Skeletal muscle cell (primary cell): ENCODE measurements around the gene RAB11FIP3.
"Not testable (repeated sequence)": the region's sequence is repeated elsewhere in the genome, so short reads cannot be mapped to it uniquely, and the experiment has no call there.

Experiments
- DNase-seq: peaks from one replicate; pipeline ENCODE4 v3.0.0-alpha.2; 2010; ENCODE audit warnings: low read depth
- H3K4me3 ChIP-seq: 2 replicates; pipeline ENCODE4 v1.5.1; 2011; ENCODE audit warnings: low read depth, mild to moderate bottlenecking, control low read depth, low read length, moderate library complexity

The RAB11FIP3 gene, protein sequence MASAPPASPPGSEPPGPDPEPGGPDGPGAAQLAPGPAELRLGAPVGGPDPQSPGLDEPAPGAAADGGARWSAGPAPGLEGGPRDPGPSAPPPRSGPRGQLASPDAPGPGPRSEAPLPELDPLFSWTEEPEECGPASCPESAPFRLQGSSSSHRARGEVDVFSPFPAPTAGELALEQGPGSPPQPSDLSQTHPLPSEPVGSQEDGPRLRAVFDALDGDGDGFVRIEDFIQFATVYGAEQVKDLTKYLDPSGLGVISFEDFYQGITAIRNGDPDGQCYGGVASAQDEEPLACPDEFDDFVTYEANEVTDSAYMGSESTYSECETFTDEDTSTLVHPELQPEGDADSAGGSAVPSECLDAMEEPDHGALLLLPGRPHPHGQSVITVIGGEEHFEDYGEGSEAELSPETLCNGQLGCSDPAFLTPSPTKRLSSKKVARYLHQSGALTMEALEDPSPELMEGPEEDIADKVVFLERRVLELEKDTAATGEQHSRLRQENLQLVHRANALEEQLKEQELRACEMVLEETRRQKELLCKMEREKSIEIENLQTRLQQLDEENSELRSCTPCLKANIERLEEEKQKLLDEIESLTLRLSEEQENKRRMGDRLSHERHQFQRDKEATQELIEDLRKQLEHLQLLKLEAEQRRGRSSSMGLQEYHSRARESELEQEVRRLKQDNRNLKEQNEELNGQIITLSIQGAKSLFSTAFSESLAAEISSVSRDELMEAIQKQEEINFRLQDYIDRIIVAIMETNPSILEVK

DNA sequence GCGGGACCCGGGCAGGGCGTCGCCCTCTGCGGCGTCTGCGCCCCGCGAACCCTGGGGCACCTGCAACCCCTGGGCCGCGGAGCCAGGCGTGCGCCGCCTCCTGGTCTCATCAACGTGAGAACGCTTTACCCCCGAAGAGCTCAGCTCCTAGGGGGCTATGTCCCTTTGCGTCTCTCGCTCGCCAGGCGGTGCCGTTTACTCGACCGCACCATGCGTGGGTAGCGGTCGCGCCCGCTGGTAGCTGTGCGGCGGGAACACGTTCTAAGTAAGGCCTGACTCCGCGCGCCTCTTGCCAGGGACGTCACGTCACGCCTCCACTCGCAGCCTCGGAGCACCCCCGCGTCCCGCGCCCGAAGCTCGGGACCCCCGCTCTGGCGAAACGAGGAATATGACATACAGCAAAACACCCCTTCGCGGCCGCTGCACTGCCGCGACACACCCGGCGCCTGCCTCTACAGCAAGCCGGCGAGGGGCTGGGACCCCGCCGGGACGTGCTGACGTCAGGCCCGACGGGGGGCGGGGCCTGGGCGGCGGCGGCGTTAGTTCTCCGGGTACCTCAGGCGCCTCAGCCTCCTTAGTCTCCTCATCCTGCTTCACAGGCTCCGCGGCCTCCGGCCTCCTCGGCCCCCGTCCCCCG lies at the start of gene RAB11FIP3:
RAB11FIP3 (plus strand) TSS at position 568 of the 637 bp plus-strand sequence. CDS start 358 bp downstream, outside the sequence.
- peak; percentile 31 for DNase-seq
- peak within 1 kb of the TSS; percentile 74 for H3K4me3 ChIP-seq

DNA sequence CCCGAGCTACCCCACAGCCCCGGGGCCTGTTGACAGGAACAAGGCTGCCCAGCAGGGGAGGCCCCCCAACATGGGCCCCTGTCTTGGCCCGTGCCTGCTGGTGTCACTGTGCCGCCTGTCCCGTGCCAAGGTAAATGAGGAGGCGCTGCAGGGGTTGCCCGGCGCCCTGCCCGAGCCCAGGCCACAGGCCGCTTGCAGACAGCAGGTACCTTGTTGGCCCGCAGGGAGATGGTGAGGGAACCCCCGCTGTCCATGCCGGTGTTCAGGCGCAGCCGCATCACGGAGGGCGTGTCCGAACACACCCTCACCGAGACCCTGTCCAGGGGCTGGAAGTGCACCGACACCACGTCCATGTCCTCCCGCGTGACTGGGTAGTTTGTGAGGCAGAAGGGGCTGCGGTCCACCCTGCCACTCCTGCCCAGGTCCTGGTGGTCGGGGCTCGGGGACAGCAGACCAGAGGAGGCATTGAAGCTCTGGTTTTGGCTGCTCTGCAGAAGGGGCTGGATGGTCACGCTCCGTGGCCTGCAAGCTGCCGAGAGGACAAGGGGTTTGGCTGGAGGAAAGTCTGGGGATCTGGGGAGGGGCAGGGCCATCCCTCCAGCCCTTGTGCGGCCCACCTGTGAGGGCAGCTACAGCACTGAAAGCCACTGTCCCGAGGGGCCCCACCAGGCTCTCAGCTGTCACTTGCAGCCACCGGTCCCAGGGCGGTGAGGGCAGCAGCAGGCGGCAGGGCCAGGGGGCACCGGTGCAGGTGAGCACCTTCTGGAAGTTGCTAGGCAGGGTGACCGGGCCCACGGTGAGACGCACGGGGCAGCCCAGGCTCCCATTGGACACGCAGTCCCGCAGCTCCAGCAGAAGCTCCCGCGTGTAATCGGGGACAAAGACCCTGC lies 49.3 kb upstream of the RAB11FIP3 start:
- no peak for DNase-seq
- H3K4me3 ChIP-seq = no peak overlapping the region

DNA sequence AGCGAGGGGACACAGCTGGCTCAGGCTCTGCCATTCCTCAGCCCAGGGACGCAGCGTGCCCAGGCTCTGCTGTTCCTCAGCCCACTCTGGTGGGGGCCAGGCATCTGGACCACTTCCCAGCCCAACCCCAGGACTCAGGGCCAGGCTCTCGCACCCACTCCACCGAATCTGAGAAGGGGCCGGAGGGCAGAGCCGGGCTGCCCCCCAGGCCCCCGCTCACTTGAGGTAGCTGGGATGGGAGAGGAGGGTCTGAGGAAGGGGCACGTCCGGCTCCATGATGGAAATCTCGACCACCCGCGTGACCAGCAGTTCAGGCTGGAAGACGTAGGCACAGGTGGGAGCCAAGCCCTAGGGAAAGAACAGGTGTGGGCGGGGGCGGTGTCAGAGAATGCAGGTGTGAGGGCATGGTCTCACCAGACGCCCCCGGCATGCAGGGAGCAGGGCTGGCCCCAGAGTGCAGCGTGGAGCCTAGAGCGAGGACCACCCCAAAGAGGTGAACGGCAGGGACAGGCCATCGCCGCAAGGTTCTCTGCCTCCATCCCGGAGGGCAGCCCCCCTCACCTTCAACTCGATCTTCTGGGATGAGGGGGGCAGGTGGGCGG lies 48.5 kb upstream of the RAB11FIP3 start:
- no peak overlapping the region for H3K4me3 ChIP-seq
- DNase-seq = no peak

DNA sequence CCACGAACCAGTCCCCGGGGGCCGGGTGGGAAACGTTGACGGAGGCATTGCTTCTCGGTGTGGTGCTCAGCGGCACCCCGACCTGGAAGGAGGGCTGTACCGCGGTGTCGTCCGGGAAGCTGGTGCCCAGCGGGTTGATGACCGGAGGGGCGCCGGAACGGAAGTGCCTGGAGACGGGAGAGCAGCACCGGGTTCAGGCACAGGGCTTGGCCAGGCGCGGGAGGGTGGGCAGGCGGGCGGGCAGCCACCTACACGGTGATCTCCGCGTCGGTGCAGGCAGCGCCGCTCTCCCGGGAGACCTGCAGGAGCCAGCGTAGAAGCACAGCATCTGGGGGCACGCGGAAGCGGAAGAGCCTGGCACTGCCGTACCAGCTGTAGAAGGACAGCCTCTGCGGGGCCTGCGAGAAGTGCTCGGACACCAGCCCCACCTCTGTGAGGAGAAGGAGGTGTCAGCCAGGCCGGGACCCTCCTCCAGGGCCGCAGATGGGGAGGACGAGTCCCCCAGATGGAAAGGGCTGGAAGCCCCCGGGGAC lies 48.0 kb upstream of the RAB11FIP3 start:
- no peak for DNase-seq
- no peak overlapping the region for H3K4me3 ChIP-seq

DNA sequence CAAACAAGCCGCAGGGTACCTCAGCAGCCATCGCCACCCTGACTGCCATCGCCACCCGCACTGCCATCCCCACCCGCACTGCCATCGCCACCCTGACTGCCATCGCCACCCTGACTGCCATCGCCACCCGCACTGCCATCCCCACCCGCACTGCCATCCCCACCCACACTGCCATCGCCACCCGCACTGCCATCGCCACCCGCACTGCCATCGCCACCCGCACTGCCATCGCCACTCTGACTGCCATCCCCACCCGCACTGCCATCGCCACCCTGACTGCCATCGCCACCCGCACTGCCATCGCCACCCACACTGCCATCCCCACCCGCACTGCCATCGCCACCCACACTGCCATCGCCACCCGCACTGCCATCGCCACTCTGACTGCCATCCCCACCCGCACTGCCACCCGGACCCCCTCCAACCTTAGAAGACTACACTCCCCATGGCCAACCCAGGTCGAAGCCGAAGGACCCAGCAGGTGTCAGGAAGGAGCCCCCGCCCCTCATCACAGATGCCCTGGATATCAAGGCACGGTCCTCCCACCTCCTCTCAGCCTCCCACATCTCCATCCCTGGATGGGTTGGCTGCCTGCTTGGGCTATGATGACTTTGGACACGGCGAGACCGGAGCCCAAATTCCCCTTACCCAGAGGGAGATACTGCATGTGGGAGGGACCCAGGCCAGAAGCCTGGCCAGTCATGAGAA lies 47.2 kb upstream of the RAB11FIP3 start:
- not testable (repeated sequence) for H3K4me3 ChIP-seq, DNase-seq

DNA sequence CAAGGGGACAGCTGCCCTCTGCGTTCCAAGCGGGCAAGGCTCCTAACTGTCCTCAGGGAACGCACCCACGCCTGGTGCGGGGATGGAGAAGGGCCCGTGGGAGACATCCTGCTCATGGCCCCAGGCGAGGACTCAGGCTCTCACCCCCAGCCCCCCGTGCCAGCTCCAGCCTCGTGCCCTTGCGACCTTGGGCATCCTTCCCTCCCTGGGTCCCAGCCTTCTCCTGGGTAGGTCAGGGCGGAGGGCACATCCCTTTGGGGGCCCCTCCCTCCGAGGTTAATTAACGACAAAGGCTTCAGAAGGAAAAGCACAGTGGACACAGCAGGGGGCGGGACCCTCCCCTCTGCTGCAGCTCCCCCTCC lies 46.6 kb upstream of the RAB11FIP3 start:
- no peak for DNase-seq
- H3K4me3 ChIP-seq = no peak overlapping the region

DNA sequence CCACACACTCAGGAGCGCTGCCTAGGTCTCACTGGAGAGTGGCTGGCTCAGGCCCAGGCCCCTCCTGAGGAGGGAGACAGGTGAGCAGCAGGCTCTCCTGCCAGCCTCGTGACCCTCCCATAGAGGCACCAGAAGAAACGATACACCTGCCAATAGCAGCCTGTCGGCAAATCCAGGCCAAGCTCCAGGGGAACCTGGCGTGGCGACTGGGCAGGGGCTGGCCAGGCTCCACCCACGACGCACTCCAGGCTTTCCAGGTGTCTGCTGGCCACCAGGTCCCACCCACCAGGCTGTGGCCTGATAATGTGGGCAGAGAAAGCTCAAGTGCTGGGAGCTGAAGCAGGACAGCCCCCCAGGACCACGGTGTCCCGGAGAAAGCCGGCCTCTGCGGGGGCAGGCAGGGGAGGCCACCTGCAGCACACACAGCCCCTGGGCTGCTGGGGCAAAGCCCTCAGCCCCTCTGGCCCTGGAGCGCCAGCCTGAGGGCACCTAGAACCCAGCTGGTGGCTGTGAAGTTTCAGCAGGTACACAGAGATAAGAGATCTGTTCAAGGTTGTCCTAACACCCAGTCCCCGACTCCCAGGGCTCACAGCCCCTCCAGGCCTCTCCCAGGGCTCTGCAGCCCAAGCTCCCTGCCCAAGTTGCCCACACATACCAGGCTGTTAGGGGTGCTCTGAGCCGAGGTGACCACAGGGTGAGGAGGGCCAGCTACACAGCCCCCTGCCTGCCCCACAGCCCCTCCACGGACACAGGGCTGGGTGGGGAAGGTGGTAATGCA lies 46.1 kb upstream of the RAB11FIP3 start:
- DNase-seq = no peak
- no peak overlapping the region for H3K4me3 ChIP-seq

DNA sequence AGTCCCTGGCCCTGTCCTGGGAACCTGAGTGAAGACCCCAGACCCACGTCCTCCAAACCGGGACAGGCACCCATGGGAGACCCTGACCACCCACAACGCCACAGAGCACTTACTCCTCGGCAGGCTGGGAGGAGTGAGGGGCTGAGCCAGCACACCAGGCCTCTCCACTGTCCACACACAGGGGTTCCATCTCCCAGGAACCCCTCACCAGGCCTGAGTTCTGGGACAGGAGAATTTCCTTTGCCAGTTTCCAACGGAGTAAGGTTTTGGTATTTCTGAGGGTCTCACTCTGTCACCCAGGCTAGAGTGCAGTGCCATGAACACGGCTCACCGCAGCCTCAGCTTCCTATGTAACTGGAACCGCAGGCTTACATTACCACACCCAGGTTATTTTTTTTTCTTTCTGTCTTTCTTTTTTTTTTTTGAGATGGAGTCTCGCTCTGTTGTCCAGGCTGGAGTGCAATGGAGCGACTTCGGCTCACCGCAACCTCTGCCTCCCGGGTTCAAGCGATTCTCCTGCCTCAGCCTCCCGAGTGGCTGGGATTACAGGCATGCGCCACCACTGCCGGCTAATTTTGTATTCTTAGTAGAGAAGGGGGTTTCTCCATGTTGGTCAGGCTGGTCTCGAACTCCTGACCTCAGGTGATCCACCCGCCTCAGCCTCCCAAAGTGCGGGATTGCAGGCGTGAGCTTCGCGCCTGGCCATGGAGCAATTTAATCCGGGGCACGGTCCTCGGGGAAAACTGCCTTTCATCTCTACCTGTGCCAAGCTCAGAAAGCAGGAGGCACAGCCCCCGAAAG lies 45.3 kb upstream of the RAB11FIP3 start:
- DNase-seq = no peak
- H3K4me3 ChIP-seq = peak overlapping the region; percentile 75

DNA sequence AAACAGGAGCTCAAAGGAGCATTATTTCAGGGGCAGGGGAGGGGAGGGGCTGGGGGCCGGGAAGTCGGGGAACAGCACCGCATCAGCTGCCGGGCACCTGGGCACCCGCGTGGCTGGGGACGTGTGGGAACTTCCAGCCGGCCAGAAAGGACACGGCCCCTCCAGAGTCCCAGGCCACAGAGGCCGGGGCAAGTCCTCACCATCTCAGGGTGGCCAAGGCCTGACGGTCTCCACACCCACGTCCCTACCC lies 44.8 kb upstream of the RAB11FIP3 start:
- H3K4me3 ChIP-seq = peak overlapping the region; percentile 75
- DNase-seq = no peak

DNA sequence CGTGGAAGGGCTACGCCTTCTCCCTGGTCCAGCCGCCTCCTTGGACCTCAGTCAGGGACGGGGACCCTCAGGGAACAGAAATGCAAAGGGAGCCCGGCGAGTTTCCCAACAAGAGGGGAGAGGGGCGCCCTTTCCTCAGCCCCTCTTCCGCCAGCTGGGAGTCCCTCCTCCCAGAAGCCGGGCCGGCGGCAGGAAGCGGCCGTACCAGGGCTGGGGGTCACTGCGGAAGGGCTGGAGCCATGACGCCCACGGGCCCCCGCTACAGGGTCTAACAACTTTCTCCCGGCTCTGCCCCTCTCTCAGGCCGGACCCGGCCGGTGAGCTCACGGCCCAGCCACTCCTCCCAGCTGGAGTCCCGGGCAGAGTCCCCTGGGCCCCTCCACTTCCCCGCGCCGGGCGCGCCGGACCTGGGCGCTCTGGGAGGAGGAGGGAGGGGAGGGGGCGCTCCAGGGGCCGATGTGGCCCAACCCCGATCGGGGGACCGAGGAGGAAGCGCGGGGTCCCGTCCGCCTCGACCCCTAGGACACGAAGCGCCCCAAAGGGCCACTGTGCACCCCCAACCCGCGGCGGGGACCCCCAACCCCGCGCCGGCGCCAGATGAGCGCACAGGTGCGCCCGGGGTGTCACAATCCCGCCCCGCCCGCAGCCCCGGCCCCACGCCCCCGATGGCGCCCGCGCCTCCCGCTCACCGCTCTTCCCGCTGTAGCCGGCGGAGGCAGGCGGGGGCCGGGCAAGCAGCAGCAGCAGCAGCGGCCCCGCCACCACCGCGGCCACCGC lies 44.2 kb upstream of the RAB11FIP3 start:
- DNase-seq = no peak

DNA sequence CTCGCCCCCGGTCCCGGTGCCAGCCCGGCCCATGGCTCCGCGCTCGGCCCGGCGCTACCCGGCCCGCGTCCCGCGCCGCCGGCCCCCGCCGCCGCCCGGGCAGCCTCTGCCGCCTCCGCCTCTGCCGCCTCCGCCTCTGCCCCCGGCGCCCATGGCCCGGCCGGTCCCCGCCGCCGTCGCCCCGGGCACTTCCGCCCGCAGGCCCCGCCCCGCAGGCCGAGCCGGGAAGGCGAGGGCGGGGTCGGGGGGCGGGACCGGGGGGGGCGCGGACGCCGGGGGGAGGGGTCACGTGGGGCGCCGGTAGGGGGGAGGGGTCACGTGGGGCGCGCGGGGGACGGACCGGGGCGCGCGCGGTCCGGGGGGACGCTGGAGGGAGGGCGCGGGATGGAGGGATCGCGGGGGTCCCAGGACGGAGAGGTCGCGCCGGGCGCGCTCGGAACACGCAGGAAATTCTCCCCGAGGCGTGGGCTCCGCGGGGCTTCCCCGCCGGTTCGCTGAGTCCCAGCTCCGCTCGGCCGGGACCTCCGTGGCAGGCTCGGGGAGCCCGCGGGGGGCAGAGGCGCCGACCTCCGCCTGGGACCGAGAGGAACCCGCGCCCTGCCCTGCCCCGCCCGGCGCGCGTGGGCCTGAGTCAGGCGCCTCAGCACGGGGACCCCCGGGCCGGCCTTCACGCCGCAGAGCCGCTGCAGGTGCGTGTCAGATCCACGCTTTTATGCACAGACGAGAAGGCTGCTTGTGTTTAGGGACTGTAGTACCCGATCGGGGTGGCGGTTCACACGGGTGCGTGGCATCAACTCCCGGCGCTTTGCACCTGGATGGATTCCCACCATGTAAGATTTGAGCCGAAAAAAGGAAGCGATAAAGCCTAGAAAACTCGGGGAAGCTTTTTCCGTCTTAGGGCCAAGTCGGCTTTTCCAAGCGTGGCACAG lies 43.4 kb upstream of the RAB11FIP3 start, which contains the start of gene PGAP6:
PGAP6 (minus strand) TSS at position 190 of the 929 bp plus-strand sequence; CDS start at position 33, 157 bp downstream.
- no peak for DNase-seq
- H3K4me3 ChIP-seq = peak within 1 kb of the TSS; percentile 75

More for the DNA sequence above, 44.2 kb upstream of the RAB11FIP3 start:
- peak overlapping the region; percentile 75 for H3K4me3 ChIP-seq

DNA sequence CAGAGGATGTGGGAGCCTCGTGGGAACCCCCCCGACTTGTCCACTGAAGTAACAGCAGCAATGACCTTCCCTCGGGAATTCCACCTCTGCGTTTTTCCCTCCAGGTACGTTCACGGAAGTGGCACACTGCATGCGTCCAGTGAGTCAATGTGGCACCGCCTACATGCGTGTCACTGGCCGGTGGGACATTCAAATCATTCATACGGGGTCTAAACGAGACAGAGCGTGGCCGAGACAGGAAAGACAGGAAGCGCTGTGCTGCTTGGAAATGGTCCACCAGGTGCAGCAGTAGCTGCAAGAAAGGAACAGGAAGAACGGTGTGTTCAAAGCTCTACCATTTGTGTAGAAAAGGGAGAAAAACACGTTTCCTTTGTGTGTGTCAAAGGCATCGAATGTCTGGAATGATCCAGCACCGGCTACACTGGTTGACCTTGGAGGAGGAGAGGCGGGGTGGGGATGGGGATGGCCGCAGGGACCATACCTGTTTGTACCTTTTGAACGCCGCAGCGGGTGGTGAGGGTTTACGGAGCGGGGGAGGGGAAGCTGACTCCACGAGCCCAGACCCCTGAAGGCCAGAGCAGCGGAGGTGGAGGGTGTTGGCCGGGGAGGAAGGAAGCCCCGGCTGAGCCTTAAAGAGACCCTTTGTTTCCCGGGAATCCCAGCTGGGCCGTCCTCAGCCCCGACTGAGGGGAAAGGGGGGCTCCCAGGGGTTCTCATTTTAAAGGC lies 42.0 kb upstream of the RAB11FIP3 start:
- H3K4me3 ChIP-seq = no peak overlapping the region
- no peak for DNase-seq

DNA sequence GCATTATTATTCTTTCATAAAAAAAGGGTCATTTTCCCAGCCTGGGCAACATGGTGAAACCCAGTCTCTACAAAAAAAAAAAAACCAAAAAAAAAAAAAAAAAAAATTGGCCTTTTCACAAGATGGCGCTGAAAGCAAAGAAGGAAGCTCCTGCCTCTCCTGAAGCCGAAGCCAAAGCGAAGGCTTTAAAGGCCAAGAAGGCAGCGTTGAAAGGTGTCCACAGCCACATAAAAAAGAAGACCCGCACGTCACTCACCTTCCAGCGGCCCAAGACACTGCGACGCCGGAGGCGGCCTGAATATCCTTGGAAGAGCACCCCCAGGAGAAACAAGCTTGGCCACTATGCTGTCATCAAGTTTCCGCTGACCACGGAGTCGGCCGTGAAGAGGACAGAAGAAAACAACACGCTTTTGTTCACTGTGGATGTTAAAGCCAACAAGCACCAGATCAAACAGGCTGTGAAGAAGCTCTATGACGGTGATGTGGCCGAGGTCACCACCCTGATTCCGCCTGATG lies 38.8 kb upstream of the RAB11FIP3 start:
- no peak overlapping the region for H3K4me3 ChIP-seq
- DNase-seq = no peak
